ENCODE data around the gene TRIP13.
"Not testable (repeated sequence)": the region's sequence is repeated elsewhere in the genome, so short reads cannot be mapped to it uniquely, and the experiment has no call there.

TRIP13 gene

GRCh38 chr5:939368-939767, 46.7 kb downstream of the TRIP13 start:
- no peak for DNase-seq

DNA sequence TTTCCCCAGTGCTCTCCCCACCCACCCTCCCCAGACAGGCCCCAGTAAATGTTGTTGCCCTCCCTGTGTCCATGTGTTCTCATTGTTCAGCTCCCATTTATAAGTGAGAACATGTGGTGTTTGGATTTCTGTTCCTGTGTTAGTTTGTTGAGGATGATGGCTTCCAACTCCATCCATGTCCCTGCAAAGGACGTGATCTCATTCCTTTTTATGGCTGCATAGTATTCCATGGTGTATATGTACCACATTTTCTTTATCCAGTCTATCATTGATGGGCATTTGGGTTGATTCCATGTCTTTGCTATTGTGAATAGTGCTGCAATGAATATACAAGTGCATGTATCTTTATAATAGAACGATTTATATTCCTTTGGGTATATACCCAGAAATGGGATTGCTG, 48.1 kb downstream of the TRIP13 start:
- DNase-seq: not testable (repeated sequence)

- DNase-seq: no peak
Measured at GRCh38 chr5:943201-943917, 50.7 kb downstream of the TRIP13 start.

GRCh38 chr5:943918-944620, 51.4 kb downstream of the TRIP13 start:
- DNase-seq: no peak

DNA sequence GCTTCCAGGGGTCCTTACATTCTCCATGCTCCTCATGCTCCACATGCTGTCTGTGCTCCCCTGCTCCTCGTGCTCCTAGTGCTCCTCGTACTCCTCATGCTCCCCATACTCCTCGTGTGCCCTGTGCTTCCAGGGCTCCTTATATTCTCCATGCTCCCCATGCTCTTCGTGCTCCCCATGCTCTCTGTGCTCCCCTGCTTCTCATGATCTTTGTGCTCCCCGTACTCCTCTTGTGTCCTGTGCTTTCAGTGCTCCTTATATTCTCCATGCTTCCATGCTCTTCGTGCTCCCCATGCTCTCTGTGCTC, 51.9 kb downstream of the TRIP13 start:
- no peak for DNase-seq

- DNase-seq: no peak
Measured at GRCh38 chr5:944992-945685, 52.5 kb downstream of the TRIP13 start.

DNA sequence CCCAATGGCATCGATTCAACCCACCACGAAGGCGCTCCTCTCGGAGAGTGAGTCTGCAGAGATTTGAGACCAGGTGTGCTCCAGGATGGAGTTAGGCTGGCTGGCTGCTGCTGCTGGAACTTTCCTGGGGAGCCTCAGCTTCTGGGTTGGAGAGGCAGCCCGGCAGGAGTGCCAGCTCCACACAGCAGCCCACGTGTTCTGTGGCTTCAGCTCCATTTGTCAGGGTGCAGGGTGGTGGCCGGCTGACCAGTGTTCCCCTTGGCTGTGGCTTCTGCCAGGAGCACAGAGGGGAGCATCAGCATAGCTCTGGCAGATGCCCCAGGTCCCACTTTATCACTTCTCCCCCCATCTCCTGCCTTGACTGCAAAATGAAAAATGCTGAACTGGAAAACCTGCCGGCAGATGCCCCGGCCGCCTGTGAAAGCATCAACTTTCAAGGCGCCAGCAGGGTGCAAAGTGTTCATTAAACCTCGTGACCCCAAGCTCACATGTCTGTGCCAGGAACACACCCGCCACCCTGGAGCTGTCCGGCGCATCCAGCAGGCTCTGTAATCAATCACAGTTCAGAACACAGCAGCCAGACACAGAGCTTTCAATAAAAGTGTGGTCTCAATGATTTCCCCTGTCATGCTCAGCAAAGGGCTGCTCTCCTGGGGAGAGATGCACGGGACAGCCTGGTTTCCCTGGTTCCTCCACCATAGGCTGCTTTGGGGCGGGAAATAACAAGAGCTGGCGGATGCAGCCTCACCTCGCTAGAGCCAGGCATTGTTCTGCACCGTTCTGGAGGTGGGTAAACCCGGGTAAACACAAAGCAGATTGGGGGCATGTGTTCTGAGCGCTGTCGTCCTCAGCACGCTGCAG, 53.2 kb downstream of the TRIP13 start:
- DNase-seq: no peak

GRCh38 chr5:946720-947625, 54.3 kb downstream of the TRIP13 start:
- no peak for DNase-seq

- no peak for DNase-seq
Measured at GRCh38 chr5:947626-948471, 55.2 kb downstream of the TRIP13 start.

- DNase-seq: no peak
Measured at GRCh38 chr5:948472-949274, 56.0 kb downstream of the TRIP13 start.

DNA sequence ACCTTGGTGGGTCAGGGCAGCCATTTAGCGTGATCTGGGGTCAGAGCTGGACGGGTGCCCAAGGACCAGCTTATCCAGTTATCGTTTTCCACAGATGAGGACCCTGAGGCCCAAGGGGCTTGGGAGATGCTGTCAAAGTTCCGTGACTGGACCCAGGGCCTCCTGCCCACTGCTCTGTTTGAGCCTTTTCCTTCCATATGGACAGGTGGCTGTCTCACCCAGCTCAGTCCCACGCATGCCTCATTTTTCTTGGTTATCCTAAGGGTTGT, 56.5 kb downstream of the TRIP13 start:
- no peak for DNase-seq

GRCh38 chr5:949815-950560, 57.3 kb downstream of the TRIP13 start:
- no peak for DNase-seq

GRCh38 chr5:951940-952596, 59.4 kb downstream of the TRIP13 start:
- no peak for DNase-seq

GRCh38 chr5:952597-953271, 60.0 kb downstream of the TRIP13 start:
- no peak for DNase-seq

GRCh38 chr5:953535-954449, 61.1 kb downstream of the TRIP13 start:
- DNase-seq: no peak

- no peak for DNase-seq
Measured at GRCh38 chr5:955886-956761, 63.4 kb downstream of the TRIP13 start.
